Stromal cell of bone marrow (primary cell): ENCODE data around the gene ANKRD13A.
"Not testable (repeated sequence)": the region's sequence is repeated elsewhere in the genome, so short reads cannot be mapped to it uniquely, and the experiment has no call there.

Experiments used
- DNase-seq: peaks from one replicate; pipeline ENCODE4 v3.0.0-alpha.2; 2012; ENCODE audit warnings: low read depth

Gene ANKRD13A

DNA sequence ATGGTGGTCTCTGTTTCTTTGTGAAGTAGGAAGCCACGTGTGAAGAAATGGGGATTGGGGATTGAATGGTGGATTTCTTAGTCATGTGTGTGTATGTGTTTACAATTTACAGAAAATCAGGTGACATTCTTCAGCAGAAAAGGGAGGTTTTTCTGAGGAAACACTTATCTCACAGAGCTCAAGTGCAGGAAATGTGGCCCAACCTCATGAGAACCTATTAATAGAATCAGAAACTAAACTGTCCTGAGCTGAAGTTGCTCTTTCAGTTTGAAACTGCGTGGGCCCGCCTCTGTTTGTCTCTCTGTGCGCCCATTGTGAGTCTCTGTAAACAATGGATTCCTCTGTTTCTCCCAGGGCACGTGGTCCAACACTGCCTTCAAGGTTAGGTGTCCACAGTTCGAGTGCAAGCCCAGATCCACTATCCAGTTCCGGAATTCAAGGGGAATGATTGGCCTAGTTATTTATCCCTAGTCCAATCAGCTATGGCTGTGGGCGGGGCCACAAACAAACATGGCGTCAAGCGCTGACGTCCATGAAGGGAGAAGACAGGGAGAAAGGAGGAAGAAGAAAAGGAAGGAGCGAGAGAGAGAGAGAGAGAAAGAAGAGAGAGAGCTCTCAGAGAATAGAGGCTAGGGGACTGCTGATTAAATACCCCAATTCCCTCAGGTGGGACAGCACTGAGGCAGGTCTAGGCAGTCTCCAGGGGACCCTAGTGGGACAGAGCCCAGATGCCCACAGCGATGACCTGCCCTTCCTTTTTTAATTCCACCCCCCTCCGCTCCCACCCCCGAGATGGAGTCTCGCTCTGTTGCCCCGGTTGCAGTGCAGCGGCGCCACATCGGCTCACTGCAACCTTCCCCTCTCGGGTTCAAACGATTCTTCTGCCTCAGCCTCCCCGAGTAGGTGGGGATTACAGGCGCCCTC, 80.5 kb downstream of the ANKRD13A start:
- DNase-seq = no peak

DNA sequence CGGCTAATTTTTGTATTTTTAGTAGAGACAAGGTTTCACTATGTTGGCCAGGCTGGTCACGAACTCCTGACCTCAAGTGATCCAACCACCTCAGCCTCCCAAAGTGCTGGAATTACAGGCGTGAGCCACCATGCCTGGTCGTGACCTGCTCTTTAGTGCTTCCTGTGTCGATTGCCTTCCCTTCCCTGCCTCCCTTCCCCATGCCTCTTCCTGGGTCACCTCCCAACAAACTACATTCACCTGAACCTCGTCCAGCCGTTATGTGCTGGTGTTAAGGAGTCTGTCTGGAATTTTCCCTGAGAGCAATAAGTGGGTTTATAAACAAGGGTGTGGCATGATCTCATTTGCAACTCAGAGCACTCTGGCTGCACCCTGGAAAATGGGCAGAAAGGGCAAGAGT, 81.2 kb downstream of the ANKRD13A start:
- DNase-seq = no peak

DNA sequence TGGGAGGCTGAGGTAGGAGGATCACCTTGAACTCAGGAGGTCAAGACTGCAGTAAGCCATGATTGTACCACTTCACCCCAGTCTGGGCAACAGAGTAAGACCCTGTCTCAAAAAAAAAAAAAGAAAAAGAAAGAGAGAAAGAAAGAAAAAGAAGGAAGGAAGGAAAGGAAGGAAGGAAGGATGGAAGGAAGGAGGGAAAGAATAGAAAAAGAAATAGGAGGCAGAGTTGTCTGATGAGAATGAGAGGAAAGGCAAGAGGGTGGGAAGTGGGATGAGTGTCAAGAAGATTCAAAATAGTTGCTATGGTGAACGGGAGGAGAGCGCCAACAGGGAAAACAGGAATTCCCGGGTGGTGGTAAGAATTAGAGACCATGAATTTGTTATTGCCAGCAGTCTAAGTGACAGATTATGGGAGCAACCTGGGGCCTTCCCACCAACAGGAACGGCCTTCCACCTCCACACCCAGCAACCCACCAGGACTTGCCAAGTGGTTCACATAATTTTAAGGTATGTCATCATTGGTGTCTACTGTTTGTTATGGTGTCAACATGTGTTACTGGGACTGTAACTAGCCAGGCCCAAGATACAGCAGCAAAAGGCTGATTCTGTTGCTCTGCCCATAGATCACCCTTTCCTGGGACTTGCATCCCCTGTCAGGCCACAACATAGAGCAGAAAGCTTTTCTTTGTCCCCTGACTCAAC, 85.2 kb downstream of the ANKRD13A start:
- DNase-seq = no peak

DNA sequence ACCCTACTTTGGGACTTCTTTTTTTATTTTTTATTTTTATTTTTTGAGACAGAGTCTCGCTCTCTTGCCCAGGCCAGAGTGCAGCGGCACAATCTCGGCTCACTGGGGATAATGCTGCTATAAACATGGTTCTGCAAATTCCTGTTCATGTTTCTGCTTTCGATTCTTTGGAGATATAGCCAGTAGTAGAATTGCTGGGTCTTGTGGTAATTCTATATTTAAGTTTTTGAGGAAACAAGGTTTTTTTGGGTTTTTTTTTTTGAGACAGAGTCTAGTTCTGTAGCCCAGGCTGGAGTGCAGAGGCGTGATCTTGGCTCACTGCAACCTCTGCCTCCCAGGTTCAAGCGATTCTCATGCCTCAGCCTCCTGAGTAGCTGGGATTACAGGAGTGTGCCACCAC, 89.0 kb downstream of the ANKRD13A start:
- not testable (repeated sequence) for DNase-seq

DNA sequence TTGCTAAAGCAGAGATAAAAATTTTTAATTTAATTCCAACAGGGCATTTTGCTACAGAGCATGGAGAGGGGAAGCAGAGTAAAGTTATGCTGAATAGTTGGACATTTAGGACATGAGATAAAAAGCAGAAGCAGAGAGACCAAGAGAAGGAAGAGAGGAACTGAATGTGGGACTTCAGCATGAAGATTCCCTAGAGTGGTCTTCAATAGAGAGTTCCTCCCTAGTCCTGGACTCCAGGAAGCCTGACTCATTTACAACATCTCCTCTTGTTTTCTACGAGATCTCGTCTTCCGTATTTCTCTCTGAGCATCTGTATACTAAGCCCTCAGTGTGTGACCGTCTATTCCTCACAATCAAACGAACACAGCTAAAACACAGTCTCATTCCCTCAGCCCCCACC, 89.7 kb downstream of the ANKRD13A start:
- no peak for DNase-seq
